Glomerular endothelial cell (primary cell): ENCODE data around the gene TEX55. TPM values are rescaled to one million over a fixed set of nuclear protein-coding genes. Genes with fewer than 3 reads are reported as not detected.
"Not testable (repeated sequence)": the region's sequence is repeated elsewhere in the genome, so short reads cannot be mapped to it uniquely, and the experiment has no call there.

ENCODE experiments used
- DNase-seq: peaks from one replicate; pipeline ENCODE4 v3.0.0-alpha.2; 2011; ENCODE audit warnings: low read depth, low spot score; ENCODE audit errors: extremely low read depth
- total RNA-seq: library from RNA; depleted of rRNA; stranded (reverse); fragments of >200 nt; gene quantifications from 2 replicates; pipeline ENCODE4 v1.2.3, GENCODE V29; 2015

TEX55 gene
- total RNA-seq = not detected in 2 replicates

- no peak for DNase-seq
Observed at GRCh38 chr3:119145500-119146167, at the start of gene TEX55. TSS of gene TEX55 (plus strand) at chr3:119146165. CDS start at chr3:119146190, 25 bp downstream.

GRCh38 chr3:119098003-119098402 lies 48.0 kb upstream of the TEX55 start:
- DNase-seq = no peak

GRCh38 chr3:119098619-119099222 lies 47.2 kb upstream of the TEX55 start:
- peak; percentile 12 for DNase-seq

DNA sequence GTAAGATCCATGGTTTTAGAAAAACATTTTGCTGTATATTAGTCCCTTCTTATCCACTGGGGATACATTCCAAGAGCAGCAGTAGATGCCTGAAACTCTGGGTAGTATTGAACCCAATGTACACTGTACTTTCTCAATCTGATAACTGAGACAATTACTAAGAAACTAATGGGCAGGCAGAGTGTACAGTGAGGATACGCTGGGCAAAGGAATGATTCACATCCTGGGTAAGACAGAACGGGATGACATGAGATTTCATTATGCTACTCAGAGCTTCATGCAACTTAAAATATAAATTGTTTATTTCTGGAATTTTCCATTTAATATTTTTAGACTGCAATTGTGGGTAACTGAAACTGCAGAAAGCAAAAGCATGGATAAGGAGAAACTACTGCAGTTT lies 46.2 kb upstream of the TEX55 start:
- no peak for DNase-seq

DNA sequence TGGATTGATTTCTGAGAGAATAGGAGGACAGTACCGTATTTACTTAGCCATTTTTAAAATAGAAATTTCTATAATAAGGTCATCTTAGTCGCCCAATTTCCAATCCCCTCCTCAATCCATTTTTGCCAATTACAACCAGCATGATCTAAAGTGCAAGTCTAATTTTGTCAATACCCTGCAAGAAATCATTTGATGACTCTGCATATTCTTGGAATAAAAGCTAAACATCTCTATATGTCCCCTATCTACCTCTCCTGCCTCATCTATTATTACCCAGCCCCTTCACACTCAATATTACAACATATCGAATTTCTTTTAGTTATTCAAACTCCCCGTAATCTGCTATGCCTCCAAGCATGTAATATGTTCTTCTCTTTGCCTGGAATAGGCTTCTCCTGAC lies 41.9 kb upstream of the TEX55 start:
- DNase-seq = no peak

DNA sequence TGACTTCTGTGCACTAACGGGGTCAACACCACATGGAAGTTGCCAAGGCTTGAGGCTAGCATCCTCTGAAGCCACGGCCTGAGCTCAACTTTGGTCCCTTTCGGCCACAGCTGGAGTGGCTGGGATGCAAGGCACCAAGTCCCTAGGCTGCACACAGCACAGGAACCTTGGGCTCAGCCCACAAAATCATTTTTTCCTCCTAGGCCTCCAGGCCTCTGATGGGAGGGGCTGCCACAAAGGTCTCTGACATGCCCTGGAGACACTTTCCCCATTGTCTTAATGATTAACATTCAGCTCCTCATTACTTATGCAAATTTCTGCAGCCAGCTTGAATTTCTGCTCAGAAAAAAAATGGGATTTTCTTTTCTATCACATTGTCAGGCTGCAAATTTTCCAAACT lies 27.6 kb upstream of the TEX55 start:
- not testable (repeated sequence) for DNase-seq

- DNase-seq = no peak
Observed at GRCh38 chr3:119120480-119120879, 25.5 kb upstream of the TEX55 start.

GRCh38 chr3:119122350-119122749 lies 23.6 kb upstream of the TEX55 start:
- no peak for DNase-seq

DNA sequence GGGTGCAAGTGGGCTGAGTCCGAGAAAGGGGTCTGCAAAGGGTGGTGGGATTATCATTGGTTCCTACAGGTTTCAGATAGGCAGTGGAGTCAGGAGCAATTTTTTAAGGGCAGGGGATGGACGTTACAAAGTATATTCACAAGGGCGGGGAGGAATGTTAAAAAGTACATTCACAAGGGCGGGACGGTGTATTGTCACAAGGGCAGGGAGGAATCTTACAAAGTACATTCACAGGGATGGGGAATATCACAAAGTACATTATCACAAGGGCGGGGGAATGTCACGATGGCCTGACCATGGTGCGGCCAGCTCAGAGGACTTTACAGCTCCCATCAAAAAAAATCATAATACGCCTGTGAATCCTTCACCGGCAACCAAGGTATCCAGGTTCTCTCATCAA lies 20.6 kb upstream of the TEX55 start:
- DNase-seq = no peak

GRCh38 chr3:119125742-119126504 lies 20.0 kb upstream of the TEX55 start:
- DNase-seq = no peak

GRCh38 chr3:119130291-119130690 lies 15.7 kb upstream of the TEX55 start:
- not testable (repeated sequence) for DNase-seq

DNA sequence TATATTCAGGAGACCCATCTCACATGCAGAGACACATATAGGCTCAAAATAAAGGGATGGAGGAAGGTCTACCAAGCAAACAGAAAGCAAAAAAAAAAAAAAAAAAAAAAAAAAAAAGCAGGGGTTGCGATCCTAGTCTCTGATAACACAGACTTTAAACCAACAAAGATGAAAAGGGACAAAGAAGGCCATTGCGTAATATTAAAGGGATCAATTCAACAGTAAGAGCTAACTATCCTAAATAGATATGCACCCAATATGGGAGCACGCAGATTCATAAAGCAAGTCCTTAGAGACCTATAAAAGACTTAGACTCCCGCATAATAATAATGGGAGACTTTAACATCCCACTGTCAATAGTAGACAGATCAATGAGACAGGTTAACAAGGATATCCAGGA lies 13.7 kb upstream of the TEX55 start:
- not testable (repeated sequence) for DNase-seq

GRCh38 chr3:119139360-119139759 lies 6.6 kb upstream of the TEX55 start:
- not testable (repeated sequence) for DNase-seq

DNA sequence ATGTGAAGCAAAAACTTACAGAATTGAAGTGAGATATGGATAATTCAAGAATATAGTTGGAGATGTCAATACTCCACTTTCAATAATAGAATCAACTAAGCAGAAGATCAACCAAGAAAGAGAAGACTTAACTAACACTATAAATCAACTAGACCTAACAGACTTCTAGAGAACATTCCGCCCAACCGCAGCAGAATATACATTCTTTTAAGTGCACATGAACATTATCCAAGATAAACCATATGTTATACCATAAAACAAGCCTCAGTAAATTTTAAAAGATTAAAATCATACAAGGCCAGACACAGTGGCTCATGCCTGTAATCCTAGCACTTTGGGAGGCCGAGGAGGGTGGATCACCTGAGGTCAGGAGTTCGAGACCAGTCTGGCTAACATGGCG lies 5.5 kb upstream of the TEX55 start:
- no peak for DNase-seq

DNA sequence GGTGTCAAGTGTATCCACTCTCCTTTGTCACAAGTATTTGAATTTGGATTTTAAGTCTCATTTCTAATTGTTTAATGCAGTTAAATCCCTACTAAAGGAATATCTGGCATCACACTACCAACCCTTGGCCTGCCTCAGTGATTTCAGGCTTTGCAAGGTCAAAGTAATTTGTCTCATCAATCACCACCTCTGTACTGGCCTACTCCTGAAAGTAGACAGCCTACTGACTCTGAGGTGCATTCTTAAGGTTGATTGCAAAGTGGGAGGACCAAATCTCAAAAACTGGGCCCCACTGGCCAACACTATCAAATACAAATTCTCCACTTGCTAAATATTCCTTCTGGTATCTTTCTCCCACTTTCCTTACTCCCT lies 851 bp upstream of the TEX55 start:
- no peak for DNase-seq

DNA sequence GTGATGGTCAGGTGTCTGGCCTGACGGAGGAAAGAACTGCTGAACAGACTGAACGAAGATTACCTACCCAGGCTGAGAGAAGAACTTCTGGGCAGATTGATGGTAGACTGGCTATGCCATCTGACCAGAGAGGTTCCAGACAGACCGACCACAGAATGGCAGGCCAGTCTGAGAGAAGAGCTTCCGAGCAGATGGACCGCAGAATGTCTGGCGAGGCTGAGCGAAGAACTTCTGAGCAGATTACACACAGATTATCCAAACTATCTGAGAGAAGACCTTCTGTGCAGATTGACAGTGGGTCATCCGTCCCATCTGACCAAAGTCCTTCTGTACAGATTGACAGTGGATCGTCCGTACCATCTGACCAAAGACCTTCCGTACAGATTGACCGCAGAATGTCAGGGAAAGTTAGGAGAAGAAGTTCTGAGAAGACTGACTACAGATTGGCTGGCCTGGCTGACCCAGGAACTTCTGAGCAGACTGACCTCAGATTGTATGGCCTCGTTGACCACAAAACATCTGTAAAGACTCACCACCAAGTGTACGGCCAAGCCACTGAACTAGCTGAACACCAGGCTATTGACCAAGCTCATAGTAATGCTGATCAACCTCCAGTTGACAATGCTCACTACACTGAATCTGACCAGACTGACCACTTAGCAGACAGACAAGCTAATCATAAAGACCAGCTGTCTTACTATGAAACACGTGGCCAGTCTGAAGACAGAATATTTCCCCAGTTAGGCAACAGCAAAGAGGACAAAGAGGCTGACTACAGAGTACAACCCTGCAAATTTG lies 812 bp downstream of the TEX55 start:
- DNase-seq = no peak

GRCh38 chr3:119147494-119147893 lies 1.5 kb downstream of the TEX55 start:
- DNase-seq = no peak

- DNase-seq = no peak
Observed at GRCh38 chr3:119148493-119149180, 2.7 kb downstream of the TEX55 start.

DNA sequence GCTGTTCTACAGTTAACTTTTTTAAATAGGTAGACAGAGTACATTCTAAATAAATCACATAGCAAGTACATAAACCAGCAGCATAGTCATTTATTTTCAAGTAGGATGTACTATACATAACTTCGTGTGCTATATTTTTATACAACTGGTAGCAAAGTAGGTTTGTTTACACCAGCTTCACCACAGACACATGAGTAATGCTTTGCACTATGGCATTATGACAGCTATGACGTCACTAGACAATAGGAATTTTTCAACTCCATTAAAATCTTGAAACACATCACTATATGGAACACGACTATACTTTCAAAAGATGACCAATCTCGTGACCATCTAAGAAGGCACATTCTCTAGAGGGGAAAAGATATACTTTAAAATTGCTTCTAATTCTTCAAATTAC lies 3.5 kb downstream of the TEX55 start:
- DNase-seq = no peak

DNA sequence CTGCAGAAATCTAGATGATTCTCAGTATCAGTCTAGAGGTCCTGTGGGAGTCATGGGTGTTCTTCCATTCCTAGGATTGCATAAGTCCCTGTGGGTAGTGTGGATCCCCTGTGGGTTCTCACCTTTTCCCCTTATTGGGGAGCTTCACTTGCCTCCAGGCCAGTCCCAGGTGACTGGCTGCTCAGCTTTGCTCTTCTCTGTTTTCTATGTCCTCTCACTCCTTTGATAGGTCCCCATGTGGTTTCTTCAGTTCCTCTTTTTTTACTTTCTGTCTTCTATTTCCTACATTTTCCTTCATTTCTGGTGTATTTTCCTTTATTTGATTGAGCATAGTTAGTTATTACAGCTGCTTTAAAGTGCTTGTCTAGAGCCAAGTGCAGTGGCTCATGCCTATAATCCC lies 10.9 kb downstream of the TEX55 start:
- DNase-seq = no peak

- no peak for DNase-seq
Observed at GRCh38 chr3:119157971-119158370, 12.0 kb downstream of the TEX55 start.
